Eye (tissue), 1 donor: Measurements from ENCODE around the gene OGG1.
A peak's percentile ranks its signal among the peaks of the same experiment; 100 is the strongest.

ENCODE experiments used
- DNase-seq: peaks from one replicate; pipeline ENCODE4 v3.0.0-alpha.2; 2015

OGG1 gene

DNA sequence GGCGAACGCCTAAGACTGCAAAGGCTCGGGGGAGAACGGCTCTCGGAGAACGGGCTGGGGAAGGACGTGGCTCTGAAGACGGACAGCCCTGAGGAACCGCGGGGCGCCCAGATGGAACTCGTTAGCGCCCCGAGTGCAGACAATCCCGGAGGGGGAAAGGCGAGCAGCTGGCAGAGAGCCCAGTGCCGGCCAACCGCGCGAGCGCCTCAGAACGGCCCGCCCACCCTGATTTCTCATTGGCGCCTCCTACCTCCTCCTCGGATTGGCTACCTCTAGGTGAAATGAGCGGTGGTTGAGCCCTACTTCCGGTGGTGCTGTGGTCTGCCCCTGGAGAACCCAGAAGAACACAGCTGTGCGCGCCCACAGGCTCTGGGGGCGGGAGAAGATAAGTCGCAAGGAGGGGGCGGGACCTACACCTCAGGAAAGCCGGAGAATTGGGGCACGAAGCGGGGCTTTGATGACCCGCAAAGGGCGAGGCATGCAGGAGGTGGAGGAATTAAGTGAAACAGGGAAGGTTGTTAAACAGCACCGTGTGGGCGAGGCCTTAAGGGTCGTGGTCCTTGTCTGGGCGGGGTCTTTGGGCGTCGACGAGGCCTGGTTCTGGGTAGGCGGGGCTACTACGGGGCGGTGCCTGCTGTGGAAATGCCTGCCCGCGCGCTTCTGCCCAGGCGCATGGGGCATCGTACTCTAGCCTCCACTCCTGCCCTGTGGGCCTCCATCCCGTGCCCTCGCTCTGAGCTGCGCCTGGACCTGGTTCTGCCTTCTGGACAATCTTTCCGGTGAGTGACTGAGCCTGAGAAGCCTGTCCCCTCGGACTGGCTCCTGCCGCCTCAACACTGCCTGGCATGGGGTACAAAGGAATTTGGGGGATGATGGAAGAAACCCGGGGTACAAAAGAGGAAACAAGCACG lies at the start of gene OGG1:
Gene OGG1 (plus strand): TSS at position 308 of the 911 bp plus-strand sequence. CDS start 335 bp downstream, at position 643.
- peak; percentile 99 for DNase-seq

DNA sequence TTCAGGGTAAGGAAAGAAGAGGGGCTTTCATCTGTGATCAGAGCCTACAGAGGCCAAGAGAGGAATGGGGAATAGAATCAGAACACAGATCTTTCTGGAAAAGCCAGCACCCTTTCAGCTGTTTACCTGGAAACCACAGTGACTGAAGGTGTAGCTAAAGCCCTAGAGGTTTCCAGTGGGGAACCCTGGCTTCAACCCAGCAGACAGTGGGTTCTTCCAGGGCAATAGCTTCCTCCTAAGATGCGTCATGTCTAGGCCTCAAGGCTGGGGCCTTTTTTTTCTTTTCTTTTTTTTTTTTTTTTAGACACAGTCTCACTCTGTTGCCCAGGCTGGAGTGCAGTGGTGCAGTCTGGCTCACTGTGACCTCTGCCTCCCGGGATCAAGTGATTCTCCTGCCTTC lies 49.2 kb upstream of the OGG1 start:
- no peak for DNase-seq

DNA sequence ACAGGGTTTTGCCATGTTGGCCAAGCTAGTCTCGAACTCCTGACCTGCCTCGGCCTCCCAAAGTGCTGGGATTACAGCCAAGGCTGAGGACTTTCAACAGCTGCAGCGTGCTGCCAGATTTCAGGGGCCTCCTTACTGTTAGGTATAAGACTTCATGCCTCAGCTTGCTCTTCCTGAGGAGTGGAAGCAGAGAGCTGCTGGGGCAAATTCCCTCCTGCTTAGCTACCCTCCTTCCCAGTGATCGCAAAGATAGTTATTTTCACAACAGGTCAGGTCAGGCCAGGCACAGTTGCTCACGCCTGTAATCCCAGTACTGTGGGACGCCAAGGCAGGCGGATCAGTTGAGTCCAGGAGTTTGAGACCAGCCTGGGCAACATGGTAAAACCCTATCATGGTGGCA lies 48.7 kb upstream of the OGG1 start:
- no peak for DNase-seq

- no peak for DNase-seq
These were observed 48.0 kb upstream of the OGG1 start for GRCh38 chr3:9701711-9702110.

- DNase-seq, result no peak
These were observed 46.5 kb upstream of the OGG1 start for GRCh38 chr3:9703240-9703639.

- DNase-seq, result peak; percentile 36
These were observed 45.9 kb upstream of the OGG1 start, which contains the start of gene CPNE9 for GRCh38 chr3:9703736-9704346. Gene CPNE9 (plus strand): TSS chr3:9703833. CDS start chr3:9703997, 164 bp downstream.

GRCh38 chr3:9704347-9705322 lies 45.1 kb upstream of the OGG1 start:
- peak; percentile 69 for DNase-seq

DNA sequence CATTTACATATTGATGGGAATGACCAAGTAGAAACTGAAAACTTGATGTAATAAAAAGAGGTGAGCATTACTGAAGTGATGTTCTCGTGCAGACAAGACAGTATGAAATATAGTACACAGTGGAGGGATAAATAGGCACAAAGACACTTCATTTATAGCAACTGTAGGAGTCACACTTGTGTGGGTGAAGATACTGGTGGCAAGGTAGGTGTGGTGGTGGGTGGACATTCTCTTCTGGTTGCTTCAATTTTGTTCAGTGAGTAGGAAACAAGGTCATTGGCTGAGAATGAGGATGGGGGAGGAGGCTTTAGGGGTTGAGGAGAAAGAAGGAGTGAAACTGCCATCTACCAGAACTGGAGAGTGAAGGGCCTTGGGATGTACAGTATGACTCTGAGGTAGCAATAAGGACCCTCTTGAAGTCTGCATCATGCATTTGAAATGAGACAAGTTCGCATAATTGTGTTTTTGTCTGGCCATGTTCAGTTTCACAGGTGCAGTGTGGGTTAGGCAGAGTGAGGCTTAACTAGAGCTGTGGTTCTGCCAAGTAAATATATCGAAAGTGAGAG lies 39.5 kb upstream of the OGG1 start:
- DNase-seq, result no peak

DNA sequence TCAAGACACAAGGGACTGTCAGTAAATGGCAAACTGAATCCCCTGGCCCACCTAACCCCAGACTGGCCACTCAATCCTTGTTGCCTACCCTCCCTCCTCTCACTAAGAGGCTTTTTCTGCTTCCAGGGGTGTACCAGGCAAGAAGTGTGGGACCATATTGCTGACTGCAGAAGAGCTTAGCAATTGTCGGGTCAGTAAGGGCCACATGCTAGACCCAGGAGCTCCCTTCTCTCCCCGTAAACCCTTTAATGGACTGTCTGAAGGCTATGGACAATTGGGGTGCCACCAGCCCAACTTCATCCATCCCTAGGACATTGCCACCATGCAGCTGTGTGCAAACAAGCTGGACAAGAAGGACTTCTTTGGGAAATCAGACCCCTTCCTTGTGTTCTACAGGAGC lies 37.3 kb upstream of the OGG1 start:
- DNase-seq, result no peak

DNA sequence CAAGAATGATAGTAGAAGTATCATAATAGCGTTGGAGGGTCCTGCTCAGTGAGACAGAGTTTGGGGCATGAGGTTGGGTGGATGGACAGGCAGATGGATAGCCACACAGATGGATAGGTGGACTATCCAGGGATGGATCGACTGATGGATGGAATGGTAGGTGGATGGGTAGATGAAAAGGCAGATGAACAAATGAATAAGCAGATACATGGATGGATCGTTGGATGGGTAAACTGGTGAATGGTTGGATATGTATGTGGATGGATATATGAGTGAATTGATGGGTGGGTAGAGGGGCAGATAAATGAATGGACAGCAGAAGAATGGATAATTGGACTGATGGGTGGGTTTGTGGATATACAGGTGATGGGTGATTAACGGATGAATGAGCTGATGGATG lies 36.6 kb upstream of the OGG1 start:
- no peak for DNase-seq

GRCh38 chr3:9715136-9715535 lies 34.6 kb upstream of the OGG1 start:
- DNase-seq, result no peak

- DNase-seq, result no peak
These were observed 33.9 kb upstream of the OGG1 start for GRCh38 chr3:9715764-9716437.

DNA sequence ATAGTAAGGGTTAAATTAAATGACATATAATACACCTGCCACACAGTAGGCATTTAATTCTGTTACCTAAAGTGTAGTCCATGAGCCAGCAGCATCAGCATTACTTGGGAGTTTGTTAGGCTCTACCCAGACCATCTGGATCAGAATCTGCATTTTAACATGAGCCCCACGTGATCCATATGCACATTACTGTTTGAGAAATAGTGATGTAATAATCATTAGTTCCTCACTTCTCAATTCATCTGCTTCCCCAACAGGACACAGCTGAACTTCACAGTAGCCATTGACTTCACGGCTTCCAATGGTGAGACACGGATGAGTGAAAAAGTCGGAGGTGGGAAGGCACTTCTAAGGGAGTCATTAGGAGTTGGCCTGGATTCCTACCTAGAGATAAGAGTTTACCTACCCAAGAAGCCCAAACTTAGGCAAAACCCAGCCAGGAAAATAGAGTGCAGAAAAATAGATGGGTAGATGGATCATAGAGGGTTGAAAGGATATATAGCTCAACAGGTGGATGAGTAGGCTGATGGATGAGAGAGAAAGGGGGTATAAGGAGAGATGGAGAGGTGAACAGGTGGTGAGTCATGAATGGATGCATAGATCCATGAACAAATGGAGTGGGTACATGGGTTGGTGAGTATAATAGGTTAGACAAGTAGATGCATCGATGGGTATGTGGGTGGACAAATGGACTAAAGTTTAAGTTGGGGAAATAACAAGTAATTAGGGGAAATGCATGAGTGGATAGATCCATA lies 32.8 kb upstream of the OGG1 start:
- no peak for DNase-seq

- DNase-seq, result no peak
These were observed 32.2 kb upstream of the OGG1 start for GRCh38 chr3:9717563-9717962.

GRCh38 chr3:9718118-9718517 lies 31.6 kb upstream of the OGG1 start:
- no peak for DNase-seq

DNA sequence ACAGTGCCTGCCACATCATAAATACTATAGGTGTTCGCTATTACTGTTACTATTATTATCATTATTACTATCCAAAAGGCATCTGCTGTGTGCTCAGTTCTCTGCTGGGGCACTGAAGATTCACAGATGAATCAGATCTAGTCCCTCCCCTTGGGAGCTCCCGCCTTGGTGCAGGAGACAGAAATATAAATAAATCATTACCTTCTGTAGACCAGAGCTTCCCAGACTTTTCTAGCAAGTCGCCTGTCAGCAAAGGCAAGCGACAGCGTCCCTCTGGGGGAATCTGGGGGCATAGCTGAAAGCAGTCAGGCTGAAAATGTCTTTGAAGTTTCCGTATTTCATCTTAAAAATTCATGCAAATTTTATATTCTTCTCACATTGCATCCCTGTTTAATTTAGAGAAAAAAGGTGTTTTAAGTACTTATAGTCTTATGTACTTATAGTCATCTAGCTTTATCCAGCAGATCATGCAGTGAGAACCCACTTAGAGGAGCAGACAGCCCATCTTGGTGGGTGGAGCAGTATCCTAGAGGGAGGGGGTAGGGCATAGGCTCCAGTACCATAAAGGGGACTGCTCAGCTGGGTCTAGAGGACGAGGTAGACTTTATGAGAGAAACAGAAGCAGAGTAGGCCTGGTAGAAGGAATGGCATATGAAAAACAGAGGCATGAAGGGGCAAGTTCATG lies 28.6 kb upstream of the OGG1 start:
- peak; percentile 71 for DNase-seq

DNA sequence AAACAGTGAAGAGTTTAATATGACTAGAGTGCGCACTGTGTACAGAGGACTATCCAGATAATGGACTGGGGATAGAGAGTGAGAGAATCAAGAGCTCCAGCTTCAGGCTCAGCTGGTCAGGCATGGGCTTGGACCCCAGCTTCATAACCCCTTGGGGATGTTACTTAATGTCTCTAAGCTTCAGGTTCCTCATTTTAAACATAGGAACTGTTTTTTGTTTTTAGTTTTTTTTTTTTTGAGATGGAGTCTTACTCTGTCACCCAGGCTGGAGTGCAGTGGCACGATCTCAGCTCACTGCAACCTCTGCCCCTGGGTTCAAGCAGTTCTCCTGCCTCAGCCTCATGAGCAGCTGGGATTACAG lies 28.1 kb upstream of the OGG1 start:
- no peak for DNase-seq

DNA sequence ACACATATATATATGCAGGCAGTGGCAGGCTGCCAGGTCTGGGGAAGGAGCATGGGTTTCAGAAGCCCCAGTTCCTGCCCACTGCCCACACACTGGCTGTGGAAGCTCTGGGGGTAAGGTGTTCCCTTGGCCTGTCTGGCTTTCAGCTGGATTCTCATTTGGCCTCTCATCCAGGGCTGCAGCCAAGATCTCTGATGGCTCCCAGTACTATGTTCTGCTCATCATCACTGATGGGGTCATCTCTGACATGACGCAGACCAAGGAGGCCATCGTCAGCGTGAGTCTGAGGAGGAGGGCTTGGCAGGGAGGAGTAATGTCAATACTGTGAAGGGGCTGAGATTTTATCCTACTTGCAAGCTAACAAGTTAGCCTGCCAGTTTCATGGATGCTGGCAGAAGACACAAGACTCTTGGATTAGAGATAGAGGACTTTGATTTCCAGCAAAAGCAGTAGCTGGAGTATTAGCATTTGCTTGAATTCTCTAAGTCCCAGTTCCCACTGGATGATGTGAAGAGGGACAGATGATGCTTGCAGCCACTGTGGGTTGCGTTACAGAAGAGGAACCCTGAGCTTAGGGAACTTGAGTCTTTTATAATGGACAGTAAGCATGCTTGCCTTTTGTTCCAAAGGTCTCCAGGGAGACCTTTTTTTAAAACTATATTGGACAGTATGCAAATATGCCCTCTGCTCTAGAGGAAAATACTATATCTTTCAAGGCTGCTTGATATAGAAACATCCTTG lies 23.8 kb upstream of the OGG1 start:
- no peak for DNase-seq

DNA sequence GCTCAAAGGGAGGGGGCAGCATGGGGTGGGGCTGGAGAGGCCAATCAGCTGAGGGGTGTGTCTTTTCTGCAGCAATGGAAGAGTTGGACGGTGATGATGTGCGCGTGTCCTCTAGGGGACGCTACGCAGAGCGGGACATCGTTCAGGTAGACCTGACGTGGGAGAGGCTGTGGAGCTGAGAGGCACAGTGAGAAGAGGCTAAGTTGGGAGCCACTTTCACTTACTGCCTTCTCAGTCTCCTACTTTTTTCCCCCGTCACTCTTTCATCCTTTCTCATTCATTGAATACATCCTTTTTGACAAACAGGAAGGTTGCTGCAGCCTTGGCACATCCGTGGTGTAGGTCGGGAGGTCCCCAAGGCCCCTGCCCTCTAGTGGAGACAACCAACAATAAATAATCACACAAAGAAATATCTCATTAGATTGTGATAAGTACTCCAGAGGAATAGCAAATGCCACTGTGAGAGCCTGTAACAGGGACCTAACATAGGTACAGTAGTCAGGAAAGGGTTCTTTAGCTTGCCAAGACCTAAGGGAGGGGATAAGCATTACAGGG lies 22.6 kb upstream of the OGG1 start:
- peak; percentile 23 for DNase-seq

DNA sequence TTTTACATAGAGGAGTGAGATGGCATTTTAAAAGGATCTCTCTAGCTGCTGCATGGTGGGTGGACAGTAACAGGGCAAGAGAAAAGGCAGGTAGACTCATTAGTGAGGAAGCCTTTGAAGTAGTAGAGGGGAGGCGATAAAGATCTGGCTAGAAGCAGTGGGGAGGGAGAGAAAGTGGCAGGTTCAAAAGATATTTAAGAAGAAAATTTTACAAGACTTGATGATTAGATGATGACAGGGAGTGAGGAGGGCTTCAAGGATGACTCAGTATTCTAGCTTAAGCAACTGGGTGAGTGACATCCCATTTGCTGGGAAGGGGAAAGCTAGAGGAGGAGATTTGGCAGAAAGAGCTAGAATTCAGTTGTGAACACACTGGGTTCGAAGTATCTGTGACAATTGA lies 22.0 kb upstream of the OGG1 start:
- DNase-seq, result no peak
